Astrocyte (in vitro differentiated cells and primary cell): ENCODE measurements around the gene FAAH.

Experiments used
- EZH2 ChIP-seq: IDR thresholded peaks from 2 replicates; pipeline ENCODE4 v1.6.1; 2012; ENCODE audit warnings: mild to moderate bottlenecking, low read length, inconsistent platforms; ENCODE audit not compliant: insufficient read depth
- TF ChIP-seq, protein P1 (sequence below): IDR thresholded peaks from 2 replicates; pipeline ENCODE4 v1.5.1; 2011; ENCODE audit warnings: low read depth, mild to moderate bottlenecking, inconsistent platforms, low read length, moderate library complexity; ENCODE audit not compliant: insufficient read depth

DNA sequence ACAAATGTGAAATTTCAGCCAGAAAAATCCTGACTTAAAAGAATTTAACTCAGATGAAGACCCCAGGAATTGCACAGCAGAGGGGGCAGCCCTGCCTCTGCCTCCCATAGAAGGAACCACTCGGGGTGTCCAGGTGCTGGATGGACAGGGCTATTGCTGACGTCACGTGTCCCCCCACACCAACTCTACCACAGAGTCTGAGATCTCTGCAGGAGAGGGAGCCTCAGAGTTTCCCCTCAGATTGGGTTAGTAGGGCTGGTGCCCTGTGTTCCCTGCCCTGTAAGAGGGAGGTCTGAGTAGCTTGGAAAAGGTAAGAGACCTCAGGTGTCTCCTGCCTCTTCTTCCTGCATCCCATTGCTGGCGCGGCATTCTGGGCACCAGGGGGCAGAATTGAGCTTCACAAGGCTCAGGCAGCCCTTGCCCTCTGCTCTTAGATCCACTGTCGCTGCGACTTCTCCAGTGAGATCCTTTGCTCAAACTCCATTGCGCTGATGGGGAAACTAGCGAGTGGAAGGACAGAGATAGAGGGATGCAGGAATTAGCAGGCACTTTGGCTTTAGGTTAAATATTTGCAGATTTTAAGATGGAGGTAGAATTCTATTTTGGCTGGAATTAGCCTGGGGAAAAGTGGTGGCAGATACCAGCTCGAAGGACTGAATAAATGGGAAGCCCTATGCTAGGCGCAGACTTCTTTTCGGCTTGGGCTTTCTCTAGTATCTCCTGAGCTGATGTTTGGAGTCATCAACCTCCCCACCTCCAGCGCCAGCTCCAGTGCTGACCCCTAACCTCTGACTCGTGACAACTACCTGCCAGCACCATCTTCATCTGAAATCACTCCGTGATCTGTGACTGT is 52.8 kb downstream of the FAAH start:
- TF ChIP-seq, protein P1, sequence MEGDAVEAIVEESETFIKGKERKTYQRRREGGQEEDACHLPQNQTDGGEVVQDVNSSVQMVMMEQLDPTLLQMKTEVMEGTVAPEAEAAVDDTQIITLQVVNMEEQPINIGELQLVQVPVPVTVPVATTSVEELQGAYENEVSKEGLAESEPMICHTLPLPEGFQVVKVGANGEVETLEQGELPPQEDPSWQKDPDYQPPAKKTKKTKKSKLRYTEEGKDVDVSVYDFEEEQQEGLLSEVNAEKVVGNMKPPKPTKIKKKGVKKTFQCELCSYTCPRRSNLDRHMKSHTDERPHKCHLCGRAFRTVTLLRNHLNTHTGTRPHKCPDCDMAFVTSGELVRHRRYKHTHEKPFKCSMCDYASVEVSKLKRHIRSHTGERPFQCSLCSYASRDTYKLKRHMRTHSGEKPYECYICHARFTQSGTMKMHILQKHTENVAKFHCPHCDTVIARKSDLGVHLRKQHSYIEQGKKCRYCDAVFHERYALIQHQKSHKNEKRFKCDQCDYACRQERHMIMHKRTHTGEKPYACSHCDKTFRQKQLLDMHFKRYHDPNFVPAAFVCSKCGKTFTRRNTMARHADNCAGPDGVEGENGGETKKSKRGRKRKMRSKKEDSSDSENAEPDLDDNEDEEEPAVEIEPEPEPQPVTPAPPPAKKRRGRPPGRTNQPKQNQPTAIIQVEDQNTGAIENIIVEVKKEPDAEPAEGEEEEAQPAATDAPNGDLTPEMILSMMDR, result peak; percentile 91
- TF ChIP-seq EZH2, result no peak
